HG02943 (cell line): ENCODE data around the gene SSX5.
"Not testable (repeated sequence)": the region's sequence is repeated elsewhere in the genome, so short reads cannot be mapped to it uniquely, and the experiment has no call there.

Source experiments
- ATAC-seq: cut with Tn5 transposase; IDR thresholded peaks from one replicate; pipeline ENCODE4 v1.9.1; 2021; ENCODE audit warnings: mild to moderate bottlenecking, low read depth, moderate library complexity; ENCODE audit not compliant: unreplicated experiment

Gene SSX5, protein sequence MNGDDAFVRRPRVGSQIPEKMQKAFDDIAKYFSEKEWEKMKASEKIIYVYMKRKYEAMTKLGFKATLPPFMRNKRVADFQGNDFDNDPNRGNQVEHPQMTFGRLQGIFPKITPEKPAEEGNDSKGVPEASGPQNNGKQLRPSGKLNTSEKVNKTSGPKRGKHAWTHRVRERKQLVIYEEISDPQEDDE

DNA sequence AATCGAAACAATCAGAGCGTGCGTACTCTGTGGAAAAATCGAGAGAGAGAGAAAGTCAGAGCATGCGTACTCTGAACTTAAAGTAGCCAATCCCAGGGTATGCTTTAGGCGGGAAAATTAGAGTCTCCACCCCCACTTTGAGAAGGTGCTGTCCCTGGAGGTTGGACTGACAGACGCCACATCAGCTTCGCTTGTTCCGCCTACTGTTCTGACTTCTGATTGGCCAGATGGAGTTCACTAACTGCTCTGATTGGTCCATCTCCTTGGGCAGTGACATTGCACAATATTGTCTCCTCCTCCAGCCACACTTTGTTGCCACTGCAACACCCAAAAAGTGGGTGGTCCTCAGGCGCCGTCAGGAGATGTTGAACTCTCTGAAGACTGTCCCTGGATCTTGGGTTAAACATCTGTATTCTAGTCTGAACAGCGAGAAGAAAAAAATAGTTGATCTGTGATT lies at the start of gene SSX5:
TSS of gene SSX5 (minus strand) at position 51 of the 457 bp plus-strand sequence. CDS start 1,437 bp downstream, outside the sequence.
- no peak for ATAC-seq

DNA sequence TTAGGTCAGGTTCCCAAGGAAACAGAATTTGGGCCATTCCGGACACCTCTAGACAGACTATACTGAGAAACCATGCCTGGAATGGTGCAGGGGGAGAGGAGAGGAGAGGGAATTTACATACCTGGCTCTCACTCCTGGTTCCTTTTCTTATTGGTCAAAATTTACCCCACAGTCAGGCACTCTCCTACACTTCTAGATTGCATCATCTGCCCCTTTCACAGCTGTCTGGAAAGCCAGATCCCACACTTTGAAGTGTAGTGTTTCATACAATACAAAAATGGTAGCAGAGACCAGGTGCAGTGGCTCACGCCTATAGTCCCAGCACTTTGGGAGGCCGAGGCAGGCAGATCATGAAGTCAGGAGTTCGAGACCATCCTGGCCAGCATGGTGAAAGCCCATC lies 27.6 kb upstream of the SSX5 start:
- not testable (repeated sequence) for ATAC-seq

DNA sequence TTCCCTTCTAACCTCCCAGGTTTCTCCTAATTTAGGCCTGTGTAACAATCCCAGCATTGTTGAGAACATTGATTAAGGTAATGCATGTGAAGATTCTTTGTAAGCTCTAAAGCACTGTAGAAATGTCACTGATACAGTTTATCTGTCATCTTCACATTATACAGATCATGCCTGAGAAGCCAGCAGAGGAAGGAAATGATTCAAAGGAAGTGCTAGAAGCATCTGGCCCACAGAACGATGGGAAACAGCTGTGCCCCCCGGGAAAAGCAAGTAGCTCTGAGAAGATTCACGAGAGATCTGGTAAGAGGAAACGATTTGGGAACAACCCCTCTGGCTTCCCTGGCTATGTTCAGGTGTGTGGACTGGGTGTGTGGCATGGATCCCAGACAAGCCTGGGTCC lies 17.7 kb upstream of the SSX5 start:
- not testable (repeated sequence) for ATAC-seq

DNA sequence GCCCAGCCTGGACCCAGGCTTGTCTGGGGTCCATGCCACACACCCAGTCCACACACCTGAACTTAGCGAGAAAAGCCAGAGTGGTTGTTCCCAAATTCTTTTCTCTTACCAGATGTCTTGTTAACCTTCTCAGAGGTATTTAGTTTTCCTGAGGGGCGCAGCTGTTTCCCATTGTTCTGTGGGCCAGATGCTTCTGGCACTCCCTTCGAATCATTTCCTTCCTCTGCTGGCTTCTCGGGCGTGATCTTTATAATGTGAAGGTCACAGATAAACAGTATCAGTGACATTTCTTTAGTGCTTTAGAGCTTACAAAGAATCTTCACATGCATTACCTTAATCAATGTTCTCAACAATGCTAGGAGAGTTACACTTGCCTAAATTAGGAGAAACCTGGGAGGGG lies 6.6 kb downstream of the SSX5 start:
- ATAC-seq = not testable (repeated sequence)

DNA sequence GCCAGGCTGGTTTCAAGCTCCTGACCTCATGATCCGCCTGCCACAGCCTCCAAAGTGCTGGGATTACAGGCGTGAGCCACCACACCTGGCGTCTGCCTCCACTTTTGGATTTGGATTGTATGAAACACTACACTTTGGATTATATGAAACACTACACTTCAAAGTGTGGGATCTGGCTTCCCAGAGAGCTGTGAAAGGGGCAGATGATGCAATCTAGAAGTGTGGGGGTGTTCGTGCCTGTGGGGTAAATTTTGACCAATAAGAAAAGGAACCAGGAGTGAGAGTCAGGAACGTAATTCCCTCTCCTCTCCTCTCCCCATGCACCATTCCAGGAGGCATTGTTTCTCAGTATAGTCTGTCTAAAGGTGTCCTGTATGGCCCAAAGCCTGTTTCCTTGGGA lies 14.7 kb downstream of the SSX5 start:
- ATAC-seq = not testable (repeated sequence)

DNA sequence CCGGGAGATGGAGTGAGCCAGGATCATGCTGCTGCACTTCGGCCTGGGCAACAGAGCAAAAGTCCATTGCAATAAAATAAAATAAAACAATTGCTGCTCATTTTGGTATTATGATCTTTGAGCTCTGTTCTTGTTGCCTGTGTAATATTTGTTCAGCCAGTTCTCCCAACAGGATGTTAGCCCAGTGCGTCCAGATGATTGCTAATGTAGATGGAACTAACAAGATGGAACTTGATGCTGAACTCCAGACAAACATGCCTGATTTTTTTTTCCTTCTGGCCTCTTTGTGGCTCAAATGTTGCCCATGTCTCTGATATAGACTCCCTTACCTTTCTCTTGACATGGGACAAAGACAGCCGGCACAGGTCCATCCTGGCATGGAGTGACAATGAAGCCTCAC lies 15.8 kb downstream of the SSX5 start:
- no peak for ATAC-seq

DNA sequence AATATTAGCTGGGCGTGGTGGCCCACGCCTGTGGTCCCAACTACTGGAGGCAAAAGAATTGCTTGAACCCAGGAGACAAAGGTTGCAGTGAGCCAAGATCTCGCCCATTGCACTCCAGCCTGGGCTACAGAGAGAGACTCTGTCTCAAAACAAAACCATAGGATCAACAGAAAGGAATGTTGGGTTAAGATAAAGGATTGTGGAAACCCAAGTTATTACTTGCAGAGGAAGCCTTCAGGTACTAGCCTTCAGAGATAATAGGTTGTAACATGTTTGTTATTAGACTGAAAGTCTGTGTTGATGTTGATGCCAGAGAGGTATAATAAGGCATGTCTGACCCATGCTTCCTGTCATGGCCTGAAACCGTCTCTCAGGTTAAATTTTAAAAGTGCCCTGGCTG lies 16.9 kb downstream of the SSX5 start:
- ATAC-seq = no peak

DNA sequence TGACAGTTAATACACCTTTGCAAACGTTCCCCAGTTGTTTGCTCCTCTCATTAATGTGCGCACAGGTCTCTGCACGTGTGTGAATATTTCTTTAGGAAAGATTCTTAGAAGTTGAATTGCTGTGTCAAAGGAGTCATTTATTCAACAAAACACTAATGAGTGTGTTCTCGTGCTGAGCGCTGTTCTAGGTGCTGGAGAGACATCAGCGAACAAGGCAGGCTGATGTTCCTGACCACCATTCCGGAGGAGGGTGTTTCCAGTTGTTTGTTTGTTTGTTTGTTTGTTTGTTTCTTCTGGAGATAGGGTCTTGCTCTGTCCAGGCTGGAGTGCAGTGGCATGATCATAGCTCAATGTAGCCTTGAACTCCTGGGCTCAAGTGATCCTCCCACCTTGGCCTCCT lies 30.3 kb downstream of the SSX5 start:
- ATAC-seq = not testable (repeated sequence)

DNA sequence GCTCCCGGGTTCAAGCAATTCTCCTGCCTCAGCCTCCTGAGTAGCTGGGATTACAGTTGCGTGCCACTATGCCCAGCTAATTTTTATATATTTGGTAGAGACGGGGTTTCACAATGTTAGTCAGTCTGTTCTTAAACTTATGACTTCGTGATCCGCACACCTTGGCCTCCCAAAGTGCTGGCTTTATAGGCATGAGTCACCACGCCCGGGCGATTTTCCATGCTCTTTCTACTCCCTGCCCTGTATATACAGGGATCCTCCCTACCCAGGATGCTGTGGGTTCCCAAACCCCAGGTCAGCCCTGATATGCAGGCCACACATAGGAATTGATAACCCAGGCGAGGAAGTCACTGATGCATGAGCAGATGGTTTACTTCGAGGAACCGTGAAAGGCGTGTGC lies 31.4 kb downstream of the SSX5 start:
- ATAC-seq = no peak

DNA sequence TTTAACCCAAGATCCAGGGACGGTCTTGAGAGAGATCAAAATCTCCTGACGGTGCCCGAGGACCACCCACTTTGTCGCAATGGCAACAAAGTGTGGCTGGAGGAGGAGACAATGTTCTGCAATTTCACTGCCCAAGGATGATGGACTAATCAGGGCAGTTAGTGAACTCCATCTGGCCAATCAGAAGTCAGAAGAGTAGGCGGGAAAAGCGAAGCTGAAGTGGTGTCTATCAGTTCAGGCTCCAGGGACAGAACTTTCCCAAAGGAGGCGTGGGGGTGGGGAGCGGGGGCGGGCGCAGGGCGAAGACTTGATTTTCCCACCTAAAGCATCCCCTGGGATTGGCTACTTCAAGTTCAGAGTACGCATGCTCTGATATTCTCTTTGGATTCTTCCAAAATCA lies 40.6 kb downstream of the SSX5 start:
- no peak for ATAC-seq

DNA sequence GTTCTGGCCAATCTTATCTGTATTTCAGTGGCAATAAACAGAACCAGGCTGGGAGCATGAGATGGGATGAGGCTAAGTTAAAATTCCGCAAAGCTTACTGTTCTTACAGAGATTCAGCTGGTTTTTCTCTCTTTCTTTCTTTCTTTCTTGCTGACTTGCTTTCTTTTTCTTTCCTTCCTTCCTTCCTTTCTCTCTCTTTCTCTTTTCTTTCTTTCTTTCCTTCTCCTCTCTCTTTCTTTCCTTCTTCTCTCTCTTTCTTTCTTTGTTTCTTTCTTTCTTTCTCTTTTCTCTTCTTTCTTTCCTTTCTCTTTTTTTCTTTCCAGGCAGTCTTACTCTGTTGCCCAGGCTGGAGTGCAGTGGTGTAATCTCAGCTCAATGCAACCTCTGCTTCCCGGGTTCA lies 41.8 kb downstream of the SSX5 start:
- ATAC-seq = no peak

DNA sequence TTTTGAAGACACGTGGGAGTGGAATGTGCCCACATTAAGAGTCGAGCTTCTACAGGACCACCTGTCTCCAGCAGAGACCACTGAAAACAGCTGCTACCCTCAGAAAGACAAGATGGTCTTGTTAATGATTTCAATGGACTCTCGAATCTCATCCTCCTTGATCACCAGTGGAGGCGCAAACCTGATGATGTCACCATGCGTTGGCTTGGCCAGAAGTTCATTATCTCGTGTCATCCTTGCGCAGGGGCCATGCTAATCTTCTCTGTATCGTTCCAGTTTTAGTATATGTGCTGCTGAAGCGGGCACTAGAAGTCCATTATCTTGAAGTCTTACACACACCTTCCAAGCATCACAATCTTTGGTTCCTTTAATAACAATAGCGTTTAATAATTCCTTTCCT lies 42.8 kb downstream of the SSX5 start:
- ATAC-seq = no peak

DNA sequence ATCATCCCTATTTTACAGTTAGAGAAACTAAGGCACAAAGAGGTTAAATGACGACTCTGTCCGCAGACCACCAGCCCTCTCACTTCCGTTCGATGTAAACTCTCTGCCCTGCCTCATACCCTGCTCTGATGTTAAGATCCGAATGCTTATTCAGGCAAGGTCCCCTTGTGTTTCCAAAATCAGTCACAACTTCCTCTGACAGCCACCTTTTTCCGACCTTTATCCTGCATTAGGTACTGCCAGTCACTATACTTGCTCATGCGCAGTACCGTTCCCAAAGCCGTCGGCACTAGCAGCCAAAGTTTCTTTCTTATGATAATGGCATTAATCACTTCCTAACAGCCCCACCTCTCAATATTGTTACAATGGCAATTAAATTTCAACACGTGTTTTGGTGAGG lies 53.9 kb downstream of the SSX5 start:
- ATAC-seq = not testable (repeated sequence)

DNA sequence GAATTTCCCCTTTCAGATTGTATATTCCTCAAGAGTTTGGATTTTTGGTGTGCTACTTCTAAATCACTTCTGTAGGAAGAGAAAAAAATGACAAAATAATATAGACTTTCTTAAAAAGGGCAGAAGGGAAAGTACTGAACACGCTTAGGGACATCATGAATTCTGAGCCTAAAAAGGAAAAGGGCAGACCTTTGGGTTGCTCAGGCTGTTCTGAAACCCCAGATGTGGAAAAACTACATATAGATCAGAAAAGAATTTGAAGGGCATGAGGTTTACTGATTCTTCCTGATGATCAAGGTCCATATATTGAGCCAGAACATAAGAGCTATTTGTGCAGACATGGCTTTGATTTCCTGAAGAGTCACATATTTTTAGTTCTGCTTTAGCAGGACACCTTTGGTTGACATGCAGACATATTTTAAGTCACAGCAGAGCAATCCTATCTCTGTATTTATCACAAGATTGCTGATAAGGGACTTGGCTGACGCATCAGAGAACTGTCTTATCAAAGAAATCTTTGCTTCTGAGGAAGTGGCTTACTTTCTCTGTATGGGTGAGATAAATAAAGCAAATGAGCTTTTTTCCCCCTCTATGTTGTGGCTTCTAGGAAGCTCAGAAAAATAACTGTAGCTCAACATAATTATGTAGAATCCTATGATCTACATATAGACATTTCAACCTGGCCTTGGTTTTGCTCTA lies 54.6 kb downstream of the SSX5 start:
- ATAC-seq = not testable (repeated sequence)

DNA sequence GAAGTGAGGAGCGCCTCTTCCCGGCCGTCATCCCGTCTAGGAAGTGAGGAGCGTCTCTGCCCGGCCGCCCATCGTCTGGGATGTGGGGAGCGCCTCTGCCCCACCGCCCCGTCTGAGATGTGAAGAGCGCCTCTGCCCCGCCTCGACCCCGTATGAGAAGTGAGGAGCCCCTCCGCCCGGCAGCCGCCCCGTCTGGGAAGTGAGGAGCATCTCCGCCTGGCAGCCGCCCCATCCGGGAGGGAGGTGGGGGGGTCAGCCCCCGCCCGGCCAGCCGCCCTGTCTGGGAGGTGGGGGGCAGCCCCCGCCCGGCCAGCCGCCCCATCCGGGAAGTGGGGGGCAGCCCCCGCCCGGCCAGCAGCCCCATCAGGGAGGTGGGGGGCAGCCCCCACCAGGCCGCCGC lies 57.5 kb downstream of the SSX5 start:
- not testable (repeated sequence) for ATAC-seq
